WI38 (cell line): ENCODE data around the gene S1PR4.

Source experiments
- H3K4me3 ChIP-seq: 2 replicates; pipeline ENCODE4 v1.5.1; 2011; ENCODE audit warnings: low read depth, mild to moderate bottlenecking, control low read depth, low read length
- TF ChIP-seq, protein P1 (sequence below): IDR thresholded peaks from 2 replicates; pipeline ENCODE4 v1.5.1; 2012; ENCODE audit warnings: low read depth, mild to moderate bottlenecking, control low read depth, low read length

S1PR4 gene

DNA sequence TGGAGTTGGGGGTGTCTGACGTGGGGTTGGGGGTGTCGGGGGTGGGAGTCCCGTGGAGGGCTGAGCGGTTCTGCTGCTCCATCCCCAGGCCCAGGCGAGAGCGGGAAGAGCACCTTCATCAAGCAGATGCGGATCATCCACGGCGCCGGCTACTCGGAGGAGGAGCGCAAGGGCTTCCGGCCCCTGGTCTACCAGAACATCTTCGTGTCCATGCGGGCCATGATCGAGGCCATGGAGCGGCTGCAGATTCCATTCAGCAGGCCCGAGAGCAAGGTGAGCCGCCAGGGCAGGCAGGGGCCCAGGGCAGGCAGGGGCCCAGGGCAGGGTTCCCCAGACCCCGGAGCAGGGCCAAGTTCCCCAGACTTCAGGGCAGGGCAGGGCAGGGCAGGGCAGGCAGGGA is 30.1 kb upstream of the S1PR4 start:
- no peak overlapping the region for H3K4me3 ChIP-seq
- TF ChIP-seq, protein P1, sequence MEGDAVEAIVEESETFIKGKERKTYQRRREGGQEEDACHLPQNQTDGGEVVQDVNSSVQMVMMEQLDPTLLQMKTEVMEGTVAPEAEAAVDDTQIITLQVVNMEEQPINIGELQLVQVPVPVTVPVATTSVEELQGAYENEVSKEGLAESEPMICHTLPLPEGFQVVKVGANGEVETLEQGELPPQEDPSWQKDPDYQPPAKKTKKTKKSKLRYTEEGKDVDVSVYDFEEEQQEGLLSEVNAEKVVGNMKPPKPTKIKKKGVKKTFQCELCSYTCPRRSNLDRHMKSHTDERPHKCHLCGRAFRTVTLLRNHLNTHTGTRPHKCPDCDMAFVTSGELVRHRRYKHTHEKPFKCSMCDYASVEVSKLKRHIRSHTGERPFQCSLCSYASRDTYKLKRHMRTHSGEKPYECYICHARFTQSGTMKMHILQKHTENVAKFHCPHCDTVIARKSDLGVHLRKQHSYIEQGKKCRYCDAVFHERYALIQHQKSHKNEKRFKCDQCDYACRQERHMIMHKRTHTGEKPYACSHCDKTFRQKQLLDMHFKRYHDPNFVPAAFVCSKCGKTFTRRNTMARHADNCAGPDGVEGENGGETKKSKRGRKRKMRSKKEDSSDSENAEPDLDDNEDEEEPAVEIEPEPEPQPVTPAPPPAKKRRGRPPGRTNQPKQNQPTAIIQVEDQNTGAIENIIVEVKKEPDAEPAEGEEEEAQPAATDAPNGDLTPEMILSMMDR: no peak

DNA sequence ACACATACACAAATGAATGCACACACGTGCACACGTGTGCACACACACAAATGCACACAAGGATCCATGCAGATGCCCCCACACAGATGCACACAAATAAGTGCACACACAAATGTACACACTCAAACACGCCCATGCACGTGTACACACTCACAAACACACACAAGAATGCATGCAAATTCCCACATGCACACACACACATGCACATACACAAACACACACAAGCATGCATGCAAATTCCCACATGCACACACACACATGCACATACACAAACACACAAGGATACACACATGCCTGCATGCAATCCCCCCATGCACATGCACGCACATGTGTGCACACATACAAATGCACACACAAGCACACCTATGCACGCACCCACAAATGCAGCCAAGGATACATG is 29.5 kb upstream of the S1PR4 start:
- H3K4me3 ChIP-seq: no peak overlapping the region

GRCh38 chr19:3149526-3150505 is 28.8 kb upstream of the S1PR4 start:
- no peak overlapping the region for H3K4me3 ChIP-seq
- TF ChIP-seq, protein P1: no peak

More for the DNA sequence above, 29.5 kb upstream of the S1PR4 start:
- TF ChIP-seq, protein P1: no peak

- H3K4me3 ChIP-seq: no peak overlapping the region
- TF ChIP-seq, protein P1: no peak
Measured at GRCh38 chr19:3150739-3151329, 27.7 kb upstream of the S1PR4 start.

DNA sequence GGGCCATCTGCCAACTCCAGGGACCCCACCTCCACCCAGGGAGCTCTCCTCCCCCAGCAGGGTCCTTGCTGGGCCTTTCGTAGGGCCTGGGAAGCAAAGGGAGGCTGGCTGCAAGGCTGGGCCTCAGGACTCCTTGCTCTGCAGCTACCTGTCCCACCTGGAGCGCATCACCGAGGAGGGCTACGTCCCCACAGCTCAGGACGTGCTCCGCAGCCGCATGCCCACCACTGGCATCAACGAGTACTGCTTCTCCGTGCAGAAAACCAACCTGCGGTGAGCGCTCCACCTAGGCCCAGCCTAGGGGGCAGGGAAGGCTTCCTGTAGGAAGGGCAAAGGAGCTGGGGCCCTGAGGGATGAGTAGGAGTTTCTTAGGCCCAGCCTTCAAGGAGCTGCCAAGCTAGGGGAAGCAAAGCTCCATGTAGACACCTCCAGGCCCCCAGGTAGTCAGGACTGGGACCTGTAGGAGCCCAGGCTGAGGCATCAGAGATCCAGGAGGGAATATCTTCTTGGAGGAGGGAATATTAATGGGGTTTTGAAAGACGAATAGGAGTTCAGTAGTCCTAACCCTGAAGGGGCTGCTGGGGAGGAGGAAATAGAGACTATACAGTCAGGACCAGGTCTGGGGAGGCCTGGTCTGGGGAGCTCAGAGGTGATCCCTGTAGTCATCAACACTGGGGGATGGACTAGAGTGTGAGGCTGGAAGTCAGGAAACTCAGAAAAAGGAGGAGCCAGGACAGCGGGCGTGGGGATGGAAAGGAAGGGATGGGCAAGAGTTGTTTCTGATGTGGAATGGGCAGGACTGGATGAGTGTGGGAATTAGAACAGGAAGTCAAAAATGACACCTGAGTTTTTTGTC is 26.8 kb upstream of the S1PR4 start:
- TF ChIP-seq, protein P1: no peak

GRCh38 chr19:3152419-3152780 is 26.2 kb upstream of the S1PR4 start:
- TF ChIP-seq, protein P1: no peak

More for the DNA sequence above, 26.8 kb upstream of the S1PR4 start:
- no peak overlapping the region for H3K4me3 ChIP-seq

More at GRCh38 chr19:3152419-3152780, 26.2 kb upstream of the S1PR4 start:
- H3K4me3 ChIP-seq: no peak overlapping the region
